GM23338 (cell line): ENCODE results near the gene RAB11FIP2.

ENCODE experiments used
- CREB1 ChIP-seq: fragments of 250-450 bp; sonication (Bioruptor Pico); IDR thresholded peaks from 2 replicates; pipeline ENCODE4 v1.5.0; 2020; ENCODE audit warnings: low read depth, mild to moderate bottlenecking, moderate library complexity
- EZH2 ChIP-seq: fragments of 200-600 bp; sonication (generic); IDR thresholded peaks from one replicate; pipeline ENCODE4 v1.8.0; 2017; ENCODE audit warnings: antibody characterized with exemption, mild to moderate bottlenecking, low read depth; ENCODE audit not compliant: unreplicated experiment
- EZH2phosphoT487 ChIP-seq: fragments of 200-600 bp; sonication (generic); IDR thresholded peaks from one replicate; pipeline ENCODE4 v1.8.1; 2018; ENCODE audit warnings: antibody characterized with exemption; ENCODE audit not compliant: unreplicated experiment
- JUNB ChIP-seq: IDR thresholded peaks from one replicate; pipeline ENCODE4 v1.6.1; 2016; ENCODE audit warnings: antibody characterized with exemption; ENCODE audit not compliant: unreplicated experiment
- NANOG ChIP-seq: IDR thresholded peaks from 2 replicates; pipeline ENCODE4 v1.6.1; 2016; ENCODE audit warnings: antibody characterized with exemption, borderline replicate concordance
- POLR2AphosphoS5 ChIP-seq: IDR thresholded peaks from 2 replicates; pipeline ENCODE4 v1.6.1; 2016; ENCODE audit warnings: antibody characterized with exemption, low read depth
- STAT1 ChIP-seq: IDR thresholded peaks from one replicate; pipeline ENCODE4 v1.6.1; 2016; ENCODE audit warnings: antibody characterized with exemption; ENCODE audit not compliant: unreplicated experiment
- ZNF114 ChIP-seq: fragments of 250-450 bp; sonication (Bioruptor Pico); IDR thresholded peaks from 2 replicates; pipeline ENCODE4 v1.5.0; 2020; ENCODE audit warnings: mild to moderate bottlenecking, moderate library complexity
- ZNF331 ChIP-seq: fragments of 250-450 bp; sonication (Bioruptor Pico); IDR thresholded peaks from 2 replicates; pipeline ENCODE4 v1.5.0; 2020; ENCODE audit warnings: low read depth, mild to moderate bottlenecking, moderate library complexity
- ZNF462 ChIP-seq: fragments of 250-450 bp; sonication (Bioruptor Pico); IDR thresholded peaks from 2 replicates; pipeline ENCODE4 v1.5.0; 2020; ENCODE audit warnings: mild to moderate bottlenecking, moderate library complexity
- TF ChIP-seq, protein P1 (sequence below): IDR thresholded peaks from one replicate; pipeline ENCODE4 v1.6.1; 2018; ENCODE audit warnings: antibody characterized with exemption; ENCODE audit not compliant: unreplicated experiment
- TF ChIP-seq, protein P2 (sequence below), 2 experiments: fragments of 200-600 bp in 1 of 2; sonication (generic) in 1 of 2; conservative IDR thresholded peaks; 2 replicates each; pipeline versions ENCODE4 v1.5.1 to v1.6.1; 2016 to 2017; ENCODE audit warnings: antibody characterized with exemption in 2 of 2, low read depth in 2 of 2, mild to moderate bottlenecking in 2 of 2, moderate library complexity in 1 of 2

DNA sequence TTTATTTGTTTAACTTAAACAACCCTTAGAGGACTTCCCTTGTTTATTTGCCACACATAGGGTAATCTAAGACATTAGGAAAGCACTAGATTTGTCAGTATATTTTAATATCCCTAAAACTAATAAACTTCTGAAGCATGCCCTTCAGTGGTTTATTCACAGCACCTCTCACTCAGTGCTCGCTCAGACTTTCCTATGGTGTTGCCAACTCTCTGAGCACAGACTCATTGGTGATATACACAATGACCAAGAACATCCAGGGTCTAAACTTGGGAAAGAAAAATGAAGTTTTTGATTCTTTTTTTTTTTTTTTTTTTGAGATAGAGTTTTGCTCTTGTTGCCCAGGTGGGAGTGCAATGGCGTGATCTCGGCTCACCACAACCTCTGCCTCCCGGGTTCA lies 82.2 kb downstream of the RAB11FIP2 start:
- TF ChIP-seq, protein P1, sequence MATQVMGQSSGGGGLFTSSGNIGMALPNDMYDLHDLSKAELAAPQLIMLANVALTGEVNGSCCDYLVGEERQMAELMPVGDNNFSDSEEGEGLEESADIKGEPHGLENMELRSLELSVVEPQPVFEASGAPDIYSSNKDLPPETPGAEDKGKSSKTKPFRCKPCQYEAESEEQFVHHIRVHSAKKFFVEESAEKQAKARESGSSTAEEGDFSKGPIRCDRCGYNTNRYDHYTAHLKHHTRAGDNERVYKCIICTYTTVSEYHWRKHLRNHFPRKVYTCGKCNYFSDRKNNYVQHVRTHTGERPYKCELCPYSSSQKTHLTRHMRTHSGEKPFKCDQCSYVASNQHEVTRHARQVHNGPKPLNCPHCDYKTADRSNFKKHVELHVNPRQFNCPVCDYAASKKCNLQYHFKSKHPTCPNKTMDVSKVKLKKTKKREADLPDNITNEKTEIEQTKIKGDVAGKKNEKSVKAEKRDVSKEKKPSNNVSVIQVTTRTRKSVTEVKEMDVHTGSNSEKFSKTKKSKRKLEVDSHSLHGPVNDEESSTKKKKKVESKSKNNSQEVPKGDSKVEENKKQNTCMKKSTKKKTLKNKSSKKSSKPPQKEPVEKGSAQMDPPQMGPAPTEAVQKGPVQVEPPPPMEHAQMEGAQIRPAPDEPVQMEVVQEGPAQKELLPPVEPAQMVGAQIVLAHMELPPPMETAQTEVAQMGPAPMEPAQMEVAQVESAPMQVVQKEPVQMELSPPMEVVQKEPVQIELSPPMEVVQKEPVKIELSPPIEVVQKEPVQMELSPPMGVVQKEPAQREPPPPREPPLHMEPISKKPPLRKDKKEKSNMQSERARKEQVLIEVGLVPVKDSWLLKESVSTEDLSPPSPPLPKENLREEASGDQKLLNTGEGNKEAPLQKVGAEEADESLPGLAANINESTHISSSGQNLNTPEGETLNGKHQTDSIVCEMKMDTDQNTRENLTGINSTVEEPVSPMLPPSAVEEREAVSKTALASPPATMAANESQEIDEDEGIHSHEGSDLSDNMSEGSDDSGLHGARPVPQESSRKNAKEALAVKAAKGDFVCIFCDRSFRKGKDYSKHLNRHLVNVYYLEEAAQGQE: no peak
- TF ChIP-seq EZH2 (no peak), CREB1 (CRISPR knock-in tag) (no peak), STAT1 (no peak), POLR2AphosphoS5 (no peak), EZH2phosphoT487 (no peak), NANOG (no peak), ZNF114 (CRISPR knock-in tag) (no peak), JUNB (no peak), ZNF331 (CRISPR knock-in tag) (no peak), ZNF462 (CRISPR knock-in tag) (no peak)
- TF ChIP-seq, protein P2, sequence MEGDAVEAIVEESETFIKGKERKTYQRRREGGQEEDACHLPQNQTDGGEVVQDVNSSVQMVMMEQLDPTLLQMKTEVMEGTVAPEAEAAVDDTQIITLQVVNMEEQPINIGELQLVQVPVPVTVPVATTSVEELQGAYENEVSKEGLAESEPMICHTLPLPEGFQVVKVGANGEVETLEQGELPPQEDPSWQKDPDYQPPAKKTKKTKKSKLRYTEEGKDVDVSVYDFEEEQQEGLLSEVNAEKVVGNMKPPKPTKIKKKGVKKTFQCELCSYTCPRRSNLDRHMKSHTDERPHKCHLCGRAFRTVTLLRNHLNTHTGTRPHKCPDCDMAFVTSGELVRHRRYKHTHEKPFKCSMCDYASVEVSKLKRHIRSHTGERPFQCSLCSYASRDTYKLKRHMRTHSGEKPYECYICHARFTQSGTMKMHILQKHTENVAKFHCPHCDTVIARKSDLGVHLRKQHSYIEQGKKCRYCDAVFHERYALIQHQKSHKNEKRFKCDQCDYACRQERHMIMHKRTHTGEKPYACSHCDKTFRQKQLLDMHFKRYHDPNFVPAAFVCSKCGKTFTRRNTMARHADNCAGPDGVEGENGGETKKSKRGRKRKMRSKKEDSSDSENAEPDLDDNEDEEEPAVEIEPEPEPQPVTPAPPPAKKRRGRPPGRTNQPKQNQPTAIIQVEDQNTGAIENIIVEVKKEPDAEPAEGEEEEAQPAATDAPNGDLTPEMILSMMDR (conservative IDR thresholded peaks at IDR 0.05; ENCODE audit: low read depth in 2 of 2): no peak
